NCI-H748 (cell line): ENCODE data around the gene ITFG1.

Experiments
- DNase-seq: peaks from one replicate; lab custom pipeline; 2025; ENCODE audit not compliant: unreplicated experiment; lab: John Stamatoyannopoulos, UW

The ITFG1 gene

GRCh38 chr16:47460711-47461597, at the start of gene ITFG1, which contains the start of gene PHKB:
Gene ITFG1 (minus strand): TSS chr16:47461063. CDS start chr16:47461045, 18 bp downstream.
Gene PHKB (plus strand): TSS chr16:47461331. CDS start chr16:47461351, 20 bp downstream.
- DNase-seq = peak; percentile 87

GRCh38 chr16:47507701-47508100, 46.8 kb upstream of the ITFG1 start:
- DNase-seq = no peak

GRCh38 chr16:47506800-47507199, 45.9 kb upstream of the ITFG1 start:
- DNase-seq = no peak

GRCh38 chr16:47504599-47504998, 43.7 kb upstream of the ITFG1 start:
- DNase-seq = no peak

GRCh38 chr16:47503936-47504335, 43.1 kb upstream of the ITFG1 start:
- DNase-seq = no peak

- no peak for DNase-seq
Observed at GRCh38 chr16:47499700-47500264, 38.9 kb upstream of the ITFG1 start.

- no peak for DNase-seq
Observed at GRCh38 chr16:47499080-47499699, 38.3 kb upstream of the ITFG1 start.

GRCh38 chr16:47493381-47494337, 32.8 kb upstream of the ITFG1 start:
- no peak for DNase-seq

- DNase-seq = no peak
Observed at GRCh38 chr16:47492428-47493377, 31.8 kb upstream of the ITFG1 start.

GRCh38 chr16:47492036-47492427, 31.2 kb upstream of the ITFG1 start:
- DNase-seq = no peak

- DNase-seq = no peak
Observed at GRCh38 chr16:47490471-47490870, 29.6 kb upstream of the ITFG1 start.

GRCh38 chr16:47488051-47488450, 27.2 kb upstream of the ITFG1 start:
- DNase-seq = no peak

- DNase-seq = no peak
Observed at GRCh38 chr16:47486856-47487255, 26.0 kb upstream of the ITFG1 start.

GRCh38 chr16:47483616-47484015, 22.8 kb upstream of the ITFG1 start:
- DNase-seq = no peak

- no peak for DNase-seq
Observed at GRCh38 chr16:47481698-47482374, 21.0 kb upstream of the ITFG1 start.

GRCh38 chr16:47480410-47480809, 19.5 kb upstream of the ITFG1 start:
- DNase-seq = no peak

GRCh38 chr16:47477679-47478078, 16.8 kb upstream of the ITFG1 start:
- DNase-seq = no peak

- DNase-seq = no peak
Observed at GRCh38 chr16:47476654-47477345, 15.9 kb upstream of the ITFG1 start.

- no peak for DNase-seq
Observed at GRCh38 chr16:47475786-47476185, 14.9 kb upstream of the ITFG1 start.
